B cell (primary cell): ENCODE measurements around the gene CCK. TPM values are rescaled to one million over a fixed set of nuclear protein-coding genes. Genes with fewer than 3 reads are reported as not detected.

ENCODE experiments used
- ATAC-seq: fragments of 200-7000 bp; cut with Tn5 transposase; one replicate; pipeline ENCODE4 v1.10.0; 2021; ENCODE audit warnings: low read depth, mild to moderate bottlenecking, moderate number of reproducible peaks, moderate library complexity
- CTCF ChIA-PET: fragments of 350-600 bp; sonication (Branson Sonifier 250); formaldehyde crosslinking; loops from one replicate; lab custom pipeline; 2021; ENCODE audit warnings: antibody characterized with exemption, inconsistent platforms; lab: Charles Lee
- POLR2A ChIA-PET: fragments of 350-600 bp; sonication (Branson Sonifier 250); formaldehyde crosslinking; loops from one replicate; lab custom pipeline; 2021; ENCODE audit warnings: antibody characterized with exemption; lab: Charles Lee
- DNase-seq: peaks from one replicate; pipeline ENCODE4 v3.0.0; 2013
- H2AFZ ChIP-seq: 2 replicates; pipeline ENCODE4 v1.6.1; 2012; ENCODE audit warnings: mild to moderate bottlenecking, low read depth, low read length; ENCODE audit not compliant: insufficient read depth, poor library complexity, severe bottlenecking
- H3K27ac ChIP-seq, 2 donors: 1 replicate in 1 of 2; 2 replicates in 1 of 2; pipeline ENCODE4 v1.5.1; 2012 to 2013; ENCODE audit warnings: low read length in 2 of 2, mild to moderate bottlenecking in 2 of 2, moderate library complexity in 1 of 2
- H3K27me3 ChIP-seq, 4 experiments: fragments of 200-600 bp in 1 of 4; sonication (generic) in 1 of 4; replicated peaks in 1 of 4; 1 replicate in 2 of 4; 2 replicates in 2 of 4; pipeline versions ENCODE4 v1.6.1 to v1.7.0; 2013 to 2016; ENCODE audit warnings: low read length in 3 of 4, mild to moderate bottlenecking in 2 of 4, mixed read lengths in 1 of 4, moderate library complexity in 1 of 4; ENCODE audit not compliant: insufficient read depth in 4 of 4, control insufficient read depth in 3 of 4; ENCODE audit errors: control extremely low read depth in 1 of 4
- H3K36me3 ChIP-seq, 2 experiments: replicated peaks in 1 of 2; 1 replicate in 1 of 2; 2 replicates in 1 of 2; pipeline versions ENCODE4 v1.6.1 to v1.7.1; 2013; ENCODE audit warnings: low read length in 1 of 2; ENCODE audit not compliant: insufficient read depth in 2 of 2, control insufficient read depth in 1 of 2; ENCODE audit errors: control extremely low read depth in 1 of 2, extremely low read depth in 1 of 2
- H3K4me1 ChIP-seq, 2 donors: fragments of 200-600 bp in 1 of 2; sonication (generic) in 1 of 2; 1 replicate in 1 of 2; 2 replicates in 1 of 2; pipeline versions ENCODE4 v1.5.1 to v1.6.1; 2013 to 2017; ENCODE audit warnings: low read length in 2 of 2; ENCODE audit not compliant: control insufficient read depth in 2 of 2, insufficient read depth in 2 of 2
- H3K4me2 ChIP-seq: replicated peaks from 2 replicates; pipeline ENCODE3; 2012; ENCODE audit warnings: mild to moderate bottlenecking, low read depth, low read length; ENCODE audit not compliant: poor library complexity, severe bottlenecking
- H3K4me3 ChIP-seq, 5 experiments: fragments of 200-600 bp in 1 of 5; sonication (generic) in 1 of 5; 1 replicate in 3 of 5; 2 replicates in 2 of 5; pipeline versions ENCODE4 v1.5.1 to v1.7.0; 2011 to 2016; ENCODE audit warnings: low read length in 4 of 5, mild to moderate bottlenecking in 4 of 5, low read depth in 2 of 5, control low read depth in 1 of 5, moderate library complexity in 1 of 5; ENCODE audit not compliant: insufficient read depth in 1 of 5; ENCODE audit errors: control extremely low read depth in 1 of 5, extremely low read depth in 1 of 5
- H3K79me2 ChIP-seq: fragments of 200-600 bp; sonication (generic); one replicate; pipeline ENCODE4 v1.6.0; 2016; ENCODE audit warnings: low read length; ENCODE audit not compliant: control insufficient read depth, insufficient read depth
- H3K9ac ChIP-seq: fragments of 200-600 bp; sonication (generic); 2 replicates; pipeline ENCODE4 v1.6.1; 2017; ENCODE audit warnings: mild to moderate bottlenecking, low read length, moderate library complexity
- H3K9me3 ChIP-seq, 3 donors: one replicate each; pipeline versions ENCODE4 v1.6.1 to v1.7.1; 2013; ENCODE audit warnings: low read length in 2 of 3; ENCODE audit not compliant: control insufficient read depth in 2 of 3, insufficient read depth in 1 of 3; ENCODE audit errors: control extremely low read depth in 1 of 3
- H4K20me1 ChIP-seq: 2 replicates; pipeline ENCODE4 v1.6.0; 2012; ENCODE audit warnings: mild to moderate bottlenecking, low read length; ENCODE audit not compliant: insufficient read depth, control insufficient read depth, poor library complexity, severe bottlenecking
- H3K27ac Mint-ChIP-seq: one replicate; pipeline ENCODE4 v1.8.0; 2021; ENCODE audit warnings: mixed read lengths
- H3K27me3 Mint-ChIP-seq: one replicate; pipeline ENCODE4 v1.8.0; 2021; ENCODE audit warnings: mixed read lengths
- H3K4me1 Mint-ChIP-seq: one replicate; pipeline ENCODE4 v1.8.0; 2021; ENCODE audit warnings: mixed read lengths
- H3K4me3 Mint-ChIP-seq: one replicate; pipeline ENCODE4 v1.8.0; 2021; ENCODE audit warnings: mixed read lengths
- H3K9me3 Mint-ChIP-seq: one replicate; pipeline ENCODE4 v1.8.0; 2022; ENCODE audit warnings: mixed read lengths; ENCODE audit not compliant: insufficient read depth
- EZH2 ChIP-seq: IDR thresholded peaks from 2 replicates; pipeline ENCODE4 v1.6.1; 2012; ENCODE audit warnings: borderline replicate concordance, low read depth, mild to moderate bottlenecking, moderate library complexity, low read length; ENCODE audit not compliant: insufficient read depth, poor library complexity, severe bottlenecking
- WGBS: methylation state at CpG from one replicate; pipeline ENCODE4 v1.1.5; 2013; ENCODE audit warnings: missing lambda C conversion rate; ENCODE audit not compliant: insufficient coverage; 5-methylcytosine and 5-hydroxymethylcytosine counted together
- intact Hi-C: fragments of 100-400 bp; cut with micrococcal nuclease; formaldehyde crosslinking; loops from one replicate; pipeline ENCODE4 v1.10.0; 2022
- polyA plus RNA-seq: library from polyadenylated mRNA; depleted of rRNA; stranded (reverse); fragments of >200 nt; gene quantifications from 2 replicates; pipeline ENCODE4 v1.2.3, GENCODE V29; 2012
- small RNA-seq: library from RNA; depleted of rRNA; stranded (forward); fragments of <200 nt; gene quantifications from one replicate; pipeline ENCODE3, GENCODE V24; 2012; ENCODE audit warnings: low replicate concordance, low read depth; ENCODE audit not compliant: insufficient read length
- total RNA-seq, 2 donors: library from RNA; stranded (reverse); fragments of 120-200 nt in 1 of 2; gene quantifications; 1 replicate in 1 of 2; 2 replicates in 1 of 2; pipeline versions ENCODE4 v1.2.3 to v1.2.4, GENCODE V29; 2013 to 2022
- TF ChIP-seq, protein P1 (sequence below): fragments of 200-600 bp; IDR thresholded peaks from one replicate; pipeline ENCODE4 v1.8.0; 2022; ENCODE audit warnings: antibody characterized with exemption, mild to moderate bottlenecking

Gene CCK
- total and polyA plus RNA-seq, 2 donors (not counting 1 experiment from before 2014, with no cell fraction given), result not detected

DNA sequence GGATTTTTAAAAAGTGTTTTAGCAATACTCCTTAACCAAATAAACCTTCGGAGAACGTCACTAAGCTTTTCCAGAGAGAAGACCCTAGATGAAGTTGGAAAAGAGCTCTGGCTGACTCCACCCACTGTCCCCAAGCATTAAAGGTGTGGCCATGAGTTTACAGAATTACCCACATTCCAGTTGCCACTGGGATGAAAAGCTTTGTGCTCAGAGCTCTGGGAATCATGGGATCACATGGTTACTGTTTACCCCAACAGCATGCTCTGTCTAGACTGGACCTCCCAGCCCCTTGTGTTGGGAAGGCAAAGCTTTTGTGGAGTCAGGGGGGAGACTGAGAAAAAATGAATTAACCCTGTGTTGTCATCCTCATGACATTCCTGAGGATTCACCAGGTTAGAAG lies 55.3 kb downstream of the CCK start:
- intact Hi-C loops, result no loop called here
- Histone ChIP-seq H3K4me1 (peaks cover 30 to 32% of the 10 kb centered on the region in 2 donors), H3K4me2 (no peak overlapping the region), H3K9ac (no peak overlapping the region), H3K27ac (no peak overlapping the region), H2AFZ (no peak overlapping the region), H3K36me3 (peaks cover 1 to 82% of the 10 kb centered on the region in 2 experiments), H3K27me3 (no peaks in the 10 kb centered on the region), H3K4me3 (no peak overlapping the region), H3K79me2 (peaks cover 3% of the 10 kb centered on the region), H3K9me3 (no peaks in the 10 kb centered on the region), H4K20me1 (no peaks in the 10 kb centered on the region)
- CTCF ChIA-PET, result interaction anchor here (0.7 to 0.8 kb wide), 3 partner anchors 20 to 391 kb away, joined by 3 to 4 read pairs (median 3); no protein-coding TSS in a partner anchor
- WGBS, result no CpG with 5 or more reads among the region's 2 CpGs
- ATAC-seq, result no peak
- Mint-ChIP-seq H3K27me3 (no peaks in the 10 kb centered on the region), H3K4me1 (peaks cover 38% of the 10 kb centered on the region), H3K9me3 (no peaks in the 10 kb centered on the region), H3K4me3 (no peak overlapping the region), H3K27ac (no peak overlapping the region)
- TF ChIP-seq, protein P1, sequence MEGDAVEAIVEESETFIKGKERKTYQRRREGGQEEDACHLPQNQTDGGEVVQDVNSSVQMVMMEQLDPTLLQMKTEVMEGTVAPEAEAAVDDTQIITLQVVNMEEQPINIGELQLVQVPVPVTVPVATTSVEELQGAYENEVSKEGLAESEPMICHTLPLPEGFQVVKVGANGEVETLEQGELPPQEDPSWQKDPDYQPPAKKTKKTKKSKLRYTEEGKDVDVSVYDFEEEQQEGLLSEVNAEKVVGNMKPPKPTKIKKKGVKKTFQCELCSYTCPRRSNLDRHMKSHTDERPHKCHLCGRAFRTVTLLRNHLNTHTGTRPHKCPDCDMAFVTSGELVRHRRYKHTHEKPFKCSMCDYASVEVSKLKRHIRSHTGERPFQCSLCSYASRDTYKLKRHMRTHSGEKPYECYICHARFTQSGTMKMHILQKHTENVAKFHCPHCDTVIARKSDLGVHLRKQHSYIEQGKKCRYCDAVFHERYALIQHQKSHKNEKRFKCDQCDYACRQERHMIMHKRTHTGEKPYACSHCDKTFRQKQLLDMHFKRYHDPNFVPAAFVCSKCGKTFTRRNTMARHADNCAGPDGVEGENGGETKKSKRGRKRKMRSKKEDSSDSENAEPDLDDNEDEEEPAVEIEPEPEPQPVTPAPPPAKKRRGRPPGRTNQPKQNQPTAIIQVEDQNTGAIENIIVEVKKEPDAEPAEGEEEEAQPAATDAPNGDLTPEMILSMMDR, result no peak
- TF ChIP-seq EZH2, result no peak
- POLR2A ChIA-PET, result no interaction called here
- no peak for DNase-seq

DNA sequence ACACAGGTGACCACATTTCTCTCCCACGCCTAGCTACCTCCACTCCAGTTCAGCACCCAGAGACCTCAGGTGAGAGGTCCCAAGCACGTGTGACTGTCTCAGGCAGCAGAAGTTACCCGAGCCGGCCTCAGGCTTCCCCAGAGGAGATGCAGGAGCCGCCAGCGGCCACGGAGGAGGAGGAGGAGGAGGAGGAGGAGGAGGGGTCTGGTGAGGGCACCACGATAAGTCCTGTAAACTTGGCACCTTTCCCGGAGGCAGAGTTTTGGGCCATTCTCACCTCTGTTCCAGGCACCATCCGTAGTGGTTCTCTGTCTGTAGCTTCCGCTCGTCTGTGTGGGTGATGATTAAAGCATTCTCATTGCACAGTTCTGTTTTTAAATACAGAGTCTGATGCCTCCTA lies 56.1 kb downstream of the CCK start:
- H3K36me3 ChIP-seq, result peaks cover 5 to 83% of the 10 kb centered on the region in 2 experiments
- H3K27me3 ChIP-seq, result no peaks in the 10 kb centered on the region
- Mint-ChIP-seq H3K9me3 (no peaks in the 10 kb centered on the region), H3K27me3 (no peaks in the 10 kb centered on the region), H3K27ac (peak overlapping the region; percentile 32), H3K4me1 (peaks cover 31% of the 10 kb centered on the region), H3K4me3 (no peak overlapping the region)
- POLR2A ChIA-PET, result no interaction called here
- no peak for TF ChIP-seq EZH2
- 90% methylated on average over 4 of the region's 12 CpGs for WGBS
- H3K4me3 ChIP-seq, result no peak overlapping the region
- no peak overlapping the region for H2AFZ ChIP-seq
- H3K27ac ChIP-seq, result no peak overlapping the region
- DNase-seq (no peak), ATAC-seq (no peak)
- H3K4me1 ChIP-seq, result peaks cover 23 to 24% of the 10 kb centered on the region in 2 donors
- no peak overlapping the region for H3K4me2 ChIP-seq
- no peaks in the 10 kb centered on the region for H3K9me3 ChIP-seq
- no peaks in the 10 kb centered on the region for H4K20me1 ChIP-seq
- CTCF ChIA-PET, result interaction anchor here (0.7 to 0.8 kb wide), 3 partner anchors 19 to 410 kb away, joined by 3 to 6 read pairs (median 3); no protein-coding TSS in a partner anchor
- no peak overlapping the region for H3K9ac ChIP-seq
- peaks cover 3% of the 10 kb centered on the region for H3K79me2 ChIP-seq
- intact Hi-C loops, result no loop called here

Small RNA genes lying within 50 kb of the gene (small RNA-seq; reads per million reads assigned to genes)
- not detected for gene RNU4-78P

Other genes starting within 250 kb of the CCK start
- 129 and 134 TPM in 2 replicates for gene TRAK1, start 174.8 kb downstream of the CCK start, total RNA-seq
- gene TRAK1, start 174.8 kb downstream of the CCK start, polyA plus RNA-seq, result 66.0 and 71.3 TPM in 2 replicates
- gene LYZL4, start 144.4 kb upstream of the CCK start, total RNA-seq, result not detected in 2 replicates
- not detected in 2 replicates for gene LYZL4, start 144.4 kb upstream of the CCK start, polyA plus RNA-seq
- 5.8 and 8.3 TPM in 2 replicates for gene VIPR1, start 236.5 kb upstream of the CCK start, total RNA-seq
- gene VIPR1, start 236.5 kb upstream of the CCK start, polyA plus RNA-seq, result 0.79 and 8.0 TPM in 2 replicates